SJSA1 (cell line): ENCODE data around the gene PPP2R2B. TPM values are rescaled to one million over a fixed set of nuclear protein-coding genes. Genes with fewer than 3 reads are reported as not detected.
"Not testable (repeated sequence)": the region's sequence is repeated elsewhere in the genome, so short reads cannot be mapped to it uniquely, and the experiment has no call there.

ENCODE experiments used
- DNase-seq, 2 experiments: peaks; one replicate each; pipeline ENCODE4 v3.0.0-alpha.2; 2015 to 2020; ENCODE audit warnings: low spot score in 2 of 2, low read depth in 1 of 2
- H3K27ac ChIP-seq: fragments of 250-450 bp; sonication (Bioruptor Pico); 2 replicates; pipeline ENCODE4 v1.5.1; 2020; ENCODE audit warnings: mild to moderate bottlenecking, moderate library complexity
- H3K27me3 ChIP-seq: fragments of 250-450 bp; sonication (Bioruptor Pico); replicated peaks from 2 replicates; pipeline ENCODE4 v1.5.1; 2020; ENCODE audit warnings: mild to moderate bottlenecking, moderate library complexity
- H3K36me3 ChIP-seq: fragments of 250-450 bp; sonication (Bioruptor Pico); 2 replicates; pipeline ENCODE4 v1.5.1; 2020; ENCODE audit warnings: mild to moderate bottlenecking
- H3K4me1 ChIP-seq: fragments of 250-450 bp; sonication (Bioruptor Pico); replicated peaks from 2 replicates; pipeline ENCODE4 v1.6.1; 2021; ENCODE audit warnings: mild to moderate bottlenecking
- H3K4me3 ChIP-seq: fragments of 250-450 bp; sonication (Bioruptor Pico); 2 replicates; pipeline ENCODE4 v1.5.1; 2020; ENCODE audit warnings: mild to moderate bottlenecking
- H3K9me3 ChIP-seq: fragments of 250-450 bp; sonication (Bioruptor Pico); replicated peaks from 2 replicates; pipeline ENCODE4 v1.5.1; 2020; ENCODE audit warnings: mild to moderate bottlenecking
- total RNA-seq: library from RNA; depleted of rRNA; stranded (reverse); fragments of >200 nt; shearing (Covaris generic); gene quantifications from 2 replicates; pipeline ENCODE4 v1.2.3, GENCODE V29; 2014

Gene PPP2R2B
- total RNA-seq, 1 experiment from 2014 or later, result 0.13 TPM

DNA sequence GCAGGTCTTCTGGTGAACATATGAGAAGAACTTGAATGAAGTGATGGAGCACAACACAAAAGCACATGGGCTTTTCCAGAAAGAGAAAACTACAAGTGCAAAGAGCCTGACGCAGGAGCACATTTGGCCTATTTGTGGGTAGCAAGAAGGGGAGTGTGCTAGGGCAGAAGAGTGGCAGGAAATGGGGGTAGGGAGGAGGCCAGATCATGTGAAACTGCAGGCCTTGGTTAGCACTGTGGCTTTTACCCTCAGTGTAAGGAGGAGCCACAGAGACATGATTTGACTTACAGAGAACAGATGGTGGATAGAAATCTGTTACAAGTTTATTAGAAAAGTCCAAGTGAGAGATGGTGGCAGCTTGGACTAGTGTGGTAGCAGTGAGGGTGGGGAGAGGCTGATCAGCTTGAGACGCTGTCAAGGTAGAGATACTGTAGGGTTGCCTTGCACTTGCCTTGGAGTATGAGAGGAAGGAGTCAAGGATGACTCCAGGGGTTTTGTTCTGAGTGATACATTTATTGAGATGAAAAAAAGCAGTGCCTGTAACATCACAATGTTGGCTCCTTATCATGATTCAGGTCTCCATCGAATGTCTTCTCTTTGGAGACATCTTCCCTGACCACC is 126.7 kb downstream of the PPP2R2B start:
- H3K9me3 ChIP-seq, result no peaks in the 10 kb centered on the region
- H3K4me1 ChIP-seq, result no peaks in the 10 kb centered on the region
- H3K4me3 ChIP-seq, result no peak overlapping the region
- no peaks in the 10 kb centered on the region for H3K36me3 ChIP-seq
- H3K27me3 ChIP-seq, result 0 out of 2 replicates have a peak, but pooled peaks cover 5% of the 10 kb centered on the region
- DNase-seq, result no peak
- no peak overlapping the region for H3K27ac ChIP-seq

DNA sequence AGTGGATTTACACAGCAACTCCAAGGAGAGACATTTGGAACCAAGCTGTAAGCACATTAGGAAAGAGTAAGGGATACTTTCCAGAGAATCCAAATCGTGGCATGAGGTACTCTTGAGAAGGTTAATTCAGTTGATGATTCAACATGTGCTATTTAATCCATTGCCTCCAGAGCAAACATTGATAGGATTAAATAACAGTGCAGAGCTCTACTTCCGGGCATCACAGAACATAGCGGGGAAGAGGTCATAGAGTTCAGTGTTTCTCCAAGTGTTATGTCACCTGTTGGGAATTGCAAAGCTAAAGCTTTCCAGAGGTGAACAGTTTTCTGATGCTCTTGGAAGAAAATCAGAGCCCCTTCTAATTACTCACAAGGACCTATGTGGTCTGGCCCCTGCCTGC is 127.5 kb downstream of the PPP2R2B start:
- Histone ChIP-seq H3K36me3 (no peaks in the 10 kb centered on the region), H3K27ac (no peak overlapping the region), H3K4me1 (no peaks in the 10 kb centered on the region), H3K27me3 (no peaks in the 10 kb centered on the region), H3K9me3 (no peaks in the 10 kb centered on the region), H3K4me3 (no peak overlapping the region)
- DNase-seq, result no peak

DNA sequence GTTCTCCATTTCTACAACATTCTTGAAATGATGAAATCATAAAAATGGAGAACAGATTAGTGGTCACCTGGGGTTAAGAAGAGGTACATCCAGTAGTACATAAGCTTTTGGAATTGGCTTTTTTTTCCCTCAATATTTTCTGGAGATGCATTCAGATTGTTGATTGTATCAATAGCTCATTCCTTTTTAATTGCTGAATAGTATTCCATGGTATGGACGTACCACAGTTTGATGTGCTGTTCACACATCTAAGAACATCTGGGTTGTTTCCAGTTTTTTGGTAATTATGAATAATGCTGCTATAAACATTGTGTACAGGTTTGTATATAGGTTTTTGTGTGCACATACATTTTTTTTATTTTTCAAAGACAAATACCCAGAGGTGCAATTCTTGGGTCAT is 130.0 kb downstream of the PPP2R2B start:
- DNase-seq, result no peak
- Histone ChIP-seq H3K27me3 (no peaks in the 10 kb centered on the region), H3K9me3 (no peaks in the 10 kb centered on the region), H3K4me3 (no peak overlapping the region), H3K4me1 (no peaks in the 10 kb centered on the region), H3K36me3 (no peaks in the 10 kb centered on the region), H3K27ac (no peak overlapping the region)

DNA sequence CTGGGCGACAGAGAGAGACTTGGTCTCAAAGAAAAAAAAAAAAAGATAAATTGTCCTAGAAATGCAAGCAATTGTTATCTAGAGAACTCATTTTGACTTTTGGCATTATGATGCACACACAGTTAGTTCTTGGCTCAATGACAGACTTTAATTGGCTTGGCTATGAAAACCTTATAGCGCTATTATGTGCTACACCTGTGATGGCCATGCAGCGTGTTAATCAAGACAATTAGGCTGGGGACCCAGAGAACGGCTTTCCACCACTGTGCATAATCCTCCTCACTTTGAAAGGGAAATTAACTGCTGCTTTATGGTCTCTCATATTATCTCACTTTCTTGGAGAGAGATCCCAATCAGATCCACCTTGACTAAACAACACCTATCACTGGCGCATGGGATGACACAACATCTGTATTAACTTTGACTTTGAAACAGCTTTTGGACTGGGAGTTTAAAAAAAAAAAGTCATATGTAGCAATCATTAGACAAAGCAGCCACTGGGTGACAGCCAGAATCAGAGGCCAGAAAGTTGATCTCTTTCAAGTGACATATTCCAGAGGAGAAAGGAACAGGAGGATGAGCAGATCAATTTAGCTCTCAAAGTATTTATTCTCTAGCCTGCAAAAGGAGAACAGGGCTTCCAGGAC is 132.5 kb downstream of the PPP2R2B start:
- Histone ChIP-seq H3K4me3 (no peak overlapping the region), H3K4me1 (no peaks in the 10 kb centered on the region), H3K27ac (no peak overlapping the region), H3K36me3 (no peaks in the 10 kb centered on the region), H3K27me3 (no peaks in the 10 kb centered on the region), H3K9me3 (no peaks in the 10 kb centered on the region)
- DNase-seq, result no peak

DNA sequence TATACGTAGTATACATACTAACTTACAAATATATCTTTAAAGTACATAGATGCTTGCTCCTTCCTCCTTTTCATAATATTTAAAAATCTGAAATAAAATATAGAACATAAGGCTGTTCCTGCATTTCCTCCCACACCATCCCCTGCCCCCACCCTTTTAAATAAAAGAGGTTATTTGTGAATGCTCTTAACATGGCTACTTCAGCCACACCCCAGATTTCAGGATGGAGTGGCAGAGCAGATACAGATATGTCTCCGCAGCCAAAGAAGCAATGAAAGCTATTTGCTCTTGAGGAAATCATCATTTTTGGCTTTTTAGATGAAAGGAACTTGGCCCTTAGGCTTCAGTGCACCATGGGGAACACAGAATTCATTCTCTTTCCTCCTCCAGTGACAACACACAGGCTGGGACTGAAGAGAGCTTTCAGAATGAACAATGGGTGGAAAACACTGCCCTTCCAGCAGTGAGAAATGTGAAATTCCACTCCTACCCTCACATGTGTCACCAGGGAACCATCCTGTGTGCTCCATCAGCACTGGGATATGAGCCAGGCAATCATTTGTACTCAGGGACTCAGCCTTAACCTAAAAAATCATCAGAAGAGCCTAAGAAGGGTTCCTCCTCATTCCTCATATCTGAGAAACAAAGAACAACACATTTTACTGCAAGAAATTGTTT is 134.3 kb downstream of the PPP2R2B start:
- no peak for DNase-seq
- H3K27ac ChIP-seq, result no peak overlapping the region
- H3K4me3 ChIP-seq, result no peak overlapping the region
- H3K4me1 ChIP-seq, result no peaks in the 10 kb centered on the region
- H3K9me3 ChIP-seq, result no peaks in the 10 kb centered on the region
- H3K27me3 ChIP-seq, result no peaks in the 10 kb centered on the region; the same call in 1 of the 2 replicates
- H3K36me3 ChIP-seq, result no peaks in the 10 kb centered on the region

DNA sequence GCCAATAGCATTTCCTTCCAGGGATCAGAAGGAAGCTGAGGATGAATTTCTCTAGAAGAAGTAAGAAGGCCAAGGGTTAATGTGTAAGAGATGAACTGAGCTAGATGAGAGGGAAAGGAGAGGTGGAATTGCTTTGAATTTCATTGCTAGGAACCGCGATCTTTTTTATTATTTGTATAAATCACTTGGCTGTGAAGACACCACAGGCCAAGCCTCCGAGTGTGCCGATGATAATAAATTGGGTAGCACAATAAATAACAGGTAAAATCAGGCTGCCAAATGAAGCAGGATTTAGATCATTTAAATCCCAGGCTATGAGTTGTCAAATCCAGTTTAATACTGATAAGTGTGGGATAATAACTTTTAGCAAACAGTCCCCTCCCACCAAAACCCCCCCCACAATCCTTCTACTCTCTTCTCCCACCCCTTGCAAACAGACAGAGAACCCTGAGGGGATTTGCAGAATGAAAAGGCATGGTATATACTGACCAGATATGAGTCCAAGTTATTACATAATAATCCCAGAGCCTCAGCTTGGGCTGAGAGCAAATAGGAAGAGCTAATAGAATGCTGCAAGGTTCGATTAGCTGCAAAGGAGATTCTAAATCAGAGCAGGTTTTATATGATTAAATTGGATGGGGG is 143.5 kb downstream of the PPP2R2B start:
- no peaks in the 10 kb centered on the region; the same call in 1 of the 2 replicates for H3K27me3 ChIP-seq

DNA sequence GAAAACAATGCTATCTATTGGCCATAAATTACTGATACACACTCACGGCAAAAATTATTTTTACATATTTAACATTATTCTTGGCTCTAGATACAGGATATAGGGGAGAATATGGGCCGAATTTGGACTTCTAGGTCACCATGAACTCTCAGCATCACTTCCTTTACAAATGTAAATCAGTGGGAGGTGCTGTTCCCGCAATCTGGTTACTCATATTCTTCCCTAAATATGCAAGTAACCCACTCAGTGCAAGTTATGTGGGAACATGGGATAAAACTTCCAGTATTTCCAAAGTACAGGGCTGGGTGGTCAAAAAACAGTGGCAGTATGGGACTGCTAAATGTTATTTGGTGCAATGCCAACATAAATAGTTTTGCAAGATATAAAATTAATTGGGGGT is 145.6 kb downstream of the PPP2R2B start:
- peaks cover 22% of the 10 kb centered on the region for H3K4me1 ChIP-seq
- no peak overlapping the region for H3K4me3 ChIP-seq
- no peaks in the 10 kb centered on the region for H3K27me3 ChIP-seq
- DNase-seq, result no peak
- H3K9me3 ChIP-seq, result peaks cover 10% of the 10 kb centered on the region
- H3K36me3 ChIP-seq, result no peaks in the 10 kb centered on the region
- peak overlapping the region; percentile 52; the same call in 1 of the 2 replicates for H3K27ac ChIP-seq

More for the DNA sequence above, 143.5 kb downstream of the PPP2R2B start:
- Histone ChIP-seq H3K4me1 (peaks cover 22% of the 10 kb centered on the region), H3K9me3 (peaks cover 3% of the 10 kb centered on the region; the same call in 1 of the 2 replicates), H3K36me3 (no peaks in the 10 kb centered on the region), H3K4me3 (no peak overlapping the region), H3K27ac (no peak overlapping the region)
- DNase-seq, result no peak

DNA sequence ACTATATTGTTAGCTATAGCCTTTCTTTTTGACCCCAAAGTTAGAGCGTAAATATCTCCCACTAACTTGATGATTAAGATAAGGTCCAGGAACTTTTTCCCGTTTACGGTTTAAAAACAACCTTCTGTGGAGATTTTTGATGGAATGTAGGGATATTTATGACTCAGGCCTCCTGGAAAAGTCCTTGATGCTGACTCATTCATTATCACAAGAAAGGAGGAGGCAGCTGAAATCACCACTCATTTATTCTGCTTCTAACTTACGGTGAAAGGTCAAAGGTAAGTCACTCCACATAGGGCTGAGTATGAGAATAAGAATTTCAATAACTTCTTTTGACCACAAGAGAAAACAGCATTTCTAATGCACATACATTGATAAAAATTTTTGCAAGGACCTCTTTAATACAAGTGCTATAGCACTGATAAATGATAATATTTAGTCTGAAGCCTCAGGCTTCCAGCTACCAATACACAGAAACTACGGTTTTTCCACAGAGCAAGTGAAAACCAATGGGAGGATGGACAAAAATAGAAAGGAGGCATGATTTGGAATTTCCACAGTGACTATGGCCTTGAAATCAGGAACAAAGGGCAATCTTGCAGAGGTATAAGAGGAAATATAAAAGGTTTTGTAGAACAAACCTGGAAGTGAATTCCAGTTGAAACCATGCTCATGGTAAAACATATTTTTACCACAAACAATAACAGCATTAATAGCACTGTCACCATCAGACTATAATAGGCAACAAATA is 146.5 kb downstream of the PPP2R2B start:
- Histone ChIP-seq H3K36me3 (no peaks in the 10 kb centered on the region), H3K9me3 (peaks cover 10% of the 10 kb centered on the region), H3K27ac (peak overlapping the region; percentile 53), H3K4me1 (peaks cover 22% of the 10 kb centered on the region), H3K27me3 (no peaks in the 10 kb centered on the region), H3K4me3 (no peak overlapping the region)
- peak in 1 of 2 experiments; percentile 84 for DNase-seq

DNA sequence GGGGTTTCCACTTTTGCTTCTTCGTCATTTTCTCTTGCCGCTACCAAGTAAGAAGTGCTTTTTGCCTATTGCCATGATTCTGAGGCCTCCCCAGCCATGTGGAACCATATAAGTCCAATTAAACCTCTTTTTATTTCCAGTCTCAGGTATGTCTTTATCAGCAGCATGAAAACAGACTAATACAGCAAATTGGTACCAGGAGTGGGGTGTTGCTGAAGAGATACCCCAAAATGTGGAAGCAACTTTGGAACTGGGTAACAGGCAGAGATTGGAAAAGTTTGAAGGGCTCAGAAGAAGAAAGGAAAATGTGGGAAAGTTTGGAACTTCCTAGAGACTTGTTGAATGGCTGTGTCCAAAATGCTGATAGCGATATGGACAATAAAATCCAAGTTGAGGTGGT is 149.8 kb downstream of the PPP2R2B start:
- not testable (repeated sequence) for H3K27me3 ChIP-seq, H3K27ac ChIP-seq, H3K36me3 ChIP-seq, DNase-seq, H3K4me3 ChIP-seq, H3K9me3 ChIP-seq
- peaks cover 22% of the 10 kb centered on the region for H3K4me1 ChIP-seq

DNA sequence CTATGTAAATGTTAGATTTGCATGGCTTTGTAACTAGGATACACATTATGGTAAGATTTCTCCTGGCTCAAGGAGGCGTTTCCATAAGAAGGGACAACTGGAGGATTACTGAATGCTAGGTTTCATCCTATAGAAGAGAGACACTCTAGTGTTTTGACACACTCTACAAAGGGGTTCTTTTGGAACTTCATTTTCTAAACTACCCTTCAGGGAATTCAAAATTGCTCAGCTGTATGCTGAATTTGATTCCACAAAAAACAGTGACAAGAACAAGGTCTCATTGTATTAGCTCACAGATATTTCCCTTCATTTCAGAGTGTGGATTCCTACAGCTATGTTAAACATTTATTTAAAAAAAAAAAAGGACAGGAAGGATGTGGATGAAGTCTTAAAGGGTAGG is 151.7 kb downstream of the PPP2R2B start:
- Histone ChIP-seq H3K27me3 (no peaks in the 10 kb centered on the region; the same call in 1 of the 2 replicates), H3K9me3 (peaks cover 10% of the 10 kb centered on the region)
- no peak for DNase-seq

DNA sequence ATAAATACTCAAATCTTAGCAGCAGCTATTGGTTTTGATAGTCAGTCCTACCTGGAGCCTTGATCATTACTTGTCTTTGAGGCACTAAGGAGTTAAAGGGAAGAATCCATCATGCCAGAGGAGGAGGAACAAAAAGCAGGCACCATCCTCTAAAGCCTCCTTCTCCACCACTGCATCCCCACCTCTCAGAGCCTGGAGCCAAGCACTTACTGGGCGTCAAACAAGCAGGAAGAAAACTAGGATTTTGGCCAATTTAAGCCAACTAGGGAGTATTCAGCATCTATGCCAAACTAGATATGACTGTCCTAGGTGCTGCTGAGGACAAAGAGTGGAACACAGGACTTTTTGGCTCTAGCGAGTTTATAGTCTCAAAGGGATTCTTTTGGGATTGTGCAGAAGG is 152.5 kb downstream of the PPP2R2B start:
- no peak overlapping the region for H3K27ac ChIP-seq
- H3K4me1 ChIP-seq, result peaks cover under 1% of the 10 kb centered on the region; the same call in 1 of the 2 replicates
- H3K4me3 ChIP-seq, result no peak overlapping the region
- no peaks in the 10 kb centered on the region; the same call in 1 of the 2 replicates for H3K27me3 ChIP-seq
- H3K36me3 ChIP-seq, result no peaks in the 10 kb centered on the region
- H3K9me3 ChIP-seq, result peaks cover 10% of the 10 kb centered on the region
- no peak for DNase-seq

More for the DNA sequence above, 151.7 kb downstream of the PPP2R2B start:
- H3K36me3 ChIP-seq, result no peaks in the 10 kb centered on the region
- peaks cover 10% of the 10 kb centered on the region for H3K4me1 ChIP-seq
- no peak overlapping the region for H3K27ac ChIP-seq
- H3K4me3 ChIP-seq, result no peak overlapping the region

DNA sequence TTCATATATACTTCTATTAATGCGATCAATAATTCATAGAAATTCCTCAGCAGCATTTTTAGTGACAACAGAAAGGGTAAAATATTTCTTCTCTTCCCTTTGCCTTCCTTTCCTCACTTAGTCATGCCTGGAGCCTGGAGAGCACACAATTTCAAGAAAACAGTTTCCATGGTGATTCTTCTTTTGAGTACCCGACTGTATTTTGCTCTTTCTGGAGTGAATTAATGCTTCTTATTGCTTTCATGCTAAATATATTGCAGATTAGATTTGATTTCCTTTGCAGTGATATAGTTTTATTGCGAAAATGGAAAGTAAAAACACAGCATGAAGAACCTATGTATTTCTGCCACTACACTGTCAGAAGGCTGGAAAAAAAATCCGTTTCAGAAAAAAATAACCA is 153.5 kb downstream of the PPP2R2B start:
- H3K27me3 ChIP-seq, result no peaks in the 10 kb centered on the region; the same call in 1 of the 2 replicates
- no peak overlapping the region for H3K27ac ChIP-seq
- no peaks in the 10 kb centered on the region for H3K36me3 ChIP-seq
- H3K4me1 ChIP-seq, result no peaks in the 10 kb centered on the region
- peaks cover 7% of the 10 kb centered on the region for H3K9me3 ChIP-seq
- H3K4me3 ChIP-seq, result no peak overlapping the region
- DNase-seq, result no peak

DNA sequence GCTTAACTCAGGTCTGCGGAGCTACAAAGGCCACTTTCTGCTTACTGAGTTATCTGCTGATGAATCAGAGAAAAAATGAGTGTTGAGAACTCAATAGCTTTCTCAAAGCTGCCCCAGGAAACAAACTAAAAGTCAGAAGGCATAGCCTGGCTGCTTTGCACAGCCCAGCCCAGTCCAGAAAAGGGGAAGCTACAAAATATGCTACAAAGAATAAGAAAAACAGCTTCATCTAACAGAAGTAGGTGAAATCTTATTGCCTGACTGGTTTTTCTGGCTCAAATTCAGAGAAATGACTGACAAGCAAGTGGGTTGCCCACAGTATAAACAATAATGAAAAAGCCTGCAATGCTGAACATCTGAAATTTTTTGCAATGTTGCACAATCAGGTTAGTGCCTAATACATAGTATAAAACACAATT is 156.2 kb downstream of the PPP2R2B start:
- Histone ChIP-seq H3K27ac (no peak overlapping the region), H3K27me3 (no peaks in the 10 kb centered on the region; the same call in 1 of the 2 replicates), H3K36me3 (no peaks in the 10 kb centered on the region), H3K4me3 (no peak overlapping the region), H3K4me1 (no peaks in the 10 kb centered on the region), H3K9me3 (no peaks in the 10 kb centered on the region; the same call in 1 of the 2 replicates)
- no peak for DNase-seq
